Ovary (tissue), 9 donors: ENCODE results near the gene C3. TPM values are rescaled to one million over a fixed set of nuclear protein-coding genes. Genes with fewer than 3 reads are reported as not detected.

ENCODE experiments used
- DNase-seq, 5 donors: peaks; one replicate each; pipeline ENCODE4 v3.0.0-alpha.2; 2019 to 2020
- H3K27ac ChIP-seq, 2 donors: fragments of 200-600 bp; one replicate each; pipeline versions ENCODE4 v1.5.1 to v1.8.0; 2019 to 2022
- H3K27me3 ChIP-seq: fragments of 200-600 bp; one replicate; pipeline ENCODE4 v1.8.0; 2022
- H3K36me3 ChIP-seq: fragments of 200-600 bp; sonication (generic); one replicate; pipeline ENCODE4 v1.5.1; 2019
- H3K4me1 ChIP-seq: one replicate; pipeline ENCODE4 v1.8.1; 2013; ENCODE audit warnings: mild to moderate bottlenecking, moderate library complexity; ENCODE audit not compliant: insufficient read depth
- H3K4me3 ChIP-seq: fragments of 200-600 bp; sonication (generic); one replicate; pipeline ENCODE4 v1.5.1; 2017
- H3K9me3 ChIP-seq, 2 donors: fragments of 200-600 bp in 1 of 2; sonication (generic) in 1 of 2; one replicate each; pipeline versions ENCODE4 v1.5.1 to v1.8.1; 2013 to 2019; ENCODE audit warnings: mild to moderate bottlenecking in 1 of 2, moderate library complexity in 1 of 2
- CTCF ChIP-seq, 3 donors: fragments of 450-650 bp in 2 of 3; fragments of 200-600 bp in 1 of 3; IDR thresholded peaks; one replicate each; pipeline versions ENCODE4 v1.5.1 to v1.8.0; 2016 to 2022; ENCODE audit warnings: antibody characterized with exemption in 3 of 3, mild to moderate bottlenecking in 1 of 3
- EP300 ChIP-seq: sonication (generic); formaldehyde crosslinking; IDR thresholded peaks from one replicate; pipeline ENCODE4 v1.6.1; 2017; ENCODE audit warnings: antibody characterized with exemption
- POLR2A ChIP-seq: fragments of 450-650 bp; IDR thresholded peaks from one replicate; pipeline ENCODE4 v1.6.1; 2017; ENCODE audit warnings: antibody characterized with exemption, mild to moderate bottlenecking, moderate library complexity
- WGBS, 3 donors: extraction: QIAGEN DNeasy Blood & Tissue Kit in 1 of 3; methylation state at CpG; one replicate each; pipeline versions ENCODE4 v1.1.5 to v1.1.7; 2013 to 2017; 5-methylcytosine and 5-hydroxymethylcytosine counted together
- intact Hi-C, 4 donors: fragments of 100-400 bp; cut with DNase I; formaldehyde crosslinking; loops; one replicate each; pipeline versions ENCODE4 v1.11.0 to v1.15.1; 2022 to 2023
- polyA plus RNA-seq, 2 donors: library from polyadenylated mRNA; stranded (reverse); fragments of 200-250 nt in 1 of 2; fragments of 350-450 nt in 1 of 2; fragmentation: Illumina TruSeq in 1 of 2; extraction: RNeasy Lipid Tissue Mini Kit (QIAGEN cat#74804) in 1 of 2; gene quantifications; one replicate each; pipeline ENCODE4 v1.2.3, GENCODE V29; 2013 to 2014
- total RNA-seq, 7 donors: library from RNA; depleted of rRNA in 2 of 7; stranded (reverse); fragments of >200 nt in 2 of 7; fragmentation: NEBNext Ultra II Directional in 3 of 7; extraction: Animal tissue kit (Norgen Biotek cat#: 25700) in 3 of 7; gene quantifications; one replicate each; pipeline versions ENCODE4 v1.1.0 to v1.2.4, GENCODE V29; 2016 to 2023
- donor health status: DM: no; HTN: no; CAD: no; lungs with moderate emphysema.
- donor health status: DM: no; HTN: no; CAD: no.
- donor health status: Bipolar disorder and iron deficiency.
- donor health status: DM: yes; HTN: yes; CAD: no.
- donor health status: DM: no; HTN: no; CAD: no.
- donor health status: DM: yes; HTN: yes; CAD: no.

Gene C3
- total and polyA plus RNA-seq, 9 donors, result 130 to 3,887 (median 1,173) TPM

- H3K36me3 ChIP-seq, result no peaks in the 10 kb centered on the region
- WGBS, 3 donors, result 0% methylated on average over 13 to 16 of the region's 16 CpGs
- H3K4me1 ChIP-seq, result peaks cover 18% of the 10 kb centered on the region
- H3K27ac ChIP-seq, result peak overlapping the region; percentile 98 to 99
- no peaks in the 10 kb centered on the region for H3K9me3 ChIP-seq
- no peak for TF ChIP-seq POLR2A
- peak in 1 of 3 donors; percentile 6 for TF ChIP-seq CTCF (IDR thresholded peaks at IDR 0.05)
- peak overlapping the region; percentile 92 for H3K4me3 ChIP-seq
- DNase-seq, result peak in 1 of 5 donors; percentile 52
- intact Hi-C loops, result no loop called here
- H3K27me3 ChIP-seq, result no peaks in the 10 kb centered on the region
These were observed 16.4 kb upstream of the C3 start for GRCh38 chr19:6736917-6737283.

GRCh38 chr19:6736169-6736916, 15.9 kb upstream of the C3 start:
- WGBS, 3 donors, result 15 to 24% (median 20%) methylated on average over 25 of the region's 25 CpGs
- intact Hi-C loops, result no loop called here
- no peaks in the 10 kb centered on the region for H3K9me3 ChIP-seq
- H3K36me3 ChIP-seq, result no peaks in the 10 kb centered on the region
- peak overlapping the region; percentile 98 to 99 for H3K27ac ChIP-seq
- H3K4me3 ChIP-seq, result peak overlapping the region; percentile 92
- TF ChIP-seq POLR2A (peak; percentile 54), CTCF (IDR thresholded peaks at IDR 0.05) (peak; percentile 17 to 79 (median 79)), EP300 (no peak)
- H3K4me1 ChIP-seq, result peaks cover 17% of the 10 kb centered on the region
- no peaks in the 10 kb centered on the region for H3K27me3 ChIP-seq
- DNase-seq, result peak; percentile 77 to 84 (median 82)

GRCh38 chr19:6735181-6735911, 14.9 kb upstream of the C3 start:
- WGBS, 3 donors, result 59 to 71% (median 65%) methylated on average over 15 of the region's 15 CpGs

More at GRCh38 chr19:6735181-6735911, 14.9 kb upstream of the C3 start:
- TF ChIP-seq CTCF (IDR thresholded peaks at IDR 0.05) (no peak), EP300 (no peak), POLR2A (no peak)
- intact Hi-C loops, result no loop called here
- peak overlapping the region; percentile 23 to 98 for H3K27ac ChIP-seq
- H3K4me3 ChIP-seq, result no peak overlapping the region
- H3K9me3 ChIP-seq, result no peaks in the 10 kb centered on the region
- H3K36me3 ChIP-seq, result no peaks in the 10 kb centered on the region
- H3K4me1 ChIP-seq, result peaks cover 17% of the 10 kb centered on the region
- H3K27me3 ChIP-seq, result no peaks in the 10 kb centered on the region
- DNase-seq, result peak in 1 of 5 donors; percentile 39
